H9 (cell line): ENCODE results near the gene UCKL1. TPM values are rescaled to one million over a fixed set of nuclear protein-coding genes. Genes with fewer than 3 reads are reported as not detected.

Experiments
- DNase-seq: peaks from one replicate; pipeline ENCODE4 v3.0.0-alpha.2; 2017
- H2AFZ ChIP-seq: one replicate; pipeline ENCODE4 v1.6.1; 2013; ENCODE audit warnings: mild to moderate bottlenecking, low read length, control low read depth, moderate library complexity
- H2AK5ac ChIP-seq: 2 replicates; pipeline ENCODE4 v1.6.1; 2013; ENCODE audit warnings: low read length, control low read depth, mixed read lengths; ENCODE audit not compliant: insufficient read length
- H2BK120ac ChIP-seq: one replicate; pipeline ENCODE4 v1.6.1; 2013; ENCODE audit warnings: low read depth, mild to moderate bottlenecking, low read length, control low read depth, inconsistent platforms; ENCODE audit not compliant: poor library complexity, severe bottlenecking
- H2BK12ac ChIP-seq: 2 replicates; pipeline ENCODE4 v1.6.1; 2013; ENCODE audit warnings: low read length, control low read depth, mixed read lengths, low read depth; ENCODE audit not compliant: insufficient read length
- H2BK15ac ChIP-seq: 2 replicates; pipeline ENCODE4 v1.6.1; 2013; ENCODE audit warnings: low read depth, low read length, control low read depth
- H2BK20ac ChIP-seq: one replicate; pipeline ENCODE4 v1.6.1; 2013; ENCODE audit warnings: low read depth, mild to moderate bottlenecking, low read length, control low read depth, inconsistent platforms; ENCODE audit not compliant: poor library complexity, severe bottlenecking
- H2BK5ac ChIP-seq: 2 replicates; pipeline ENCODE4 v1.6.1; 2013; ENCODE audit warnings: low read length, control low read depth, mixed read lengths; ENCODE audit not compliant: insufficient read length
- H3K14ac ChIP-seq: 2 replicates; pipeline ENCODE4 v1.6.1; 2013; ENCODE audit warnings: low read length, control low read depth; ENCODE audit not compliant: insufficient read depth
- H3K18ac ChIP-seq: 2 replicates; pipeline ENCODE4 v1.6.1; 2013; ENCODE audit warnings: low read depth, mild to moderate bottlenecking, mixed read lengths, low read length, control low read depth; ENCODE audit not compliant: insufficient read length
- H3K23ac ChIP-seq: 2 replicates; pipeline ENCODE4 v1.6.1; 2013; ENCODE audit warnings: low read length, control low read depth, mixed read lengths, low read depth; ENCODE audit not compliant: insufficient read length
- H3K23me2 ChIP-seq: 2 replicates; pipeline ENCODE4 v1.6.1; 2013; ENCODE audit warnings: low read depth, mild to moderate bottlenecking, mixed read lengths, low read length, control low read depth; ENCODE audit not compliant: insufficient read length, poor library complexity, severe bottlenecking
- H3K27ac ChIP-seq: 2 replicates; pipeline ENCODE4 v1.5.1; 2013; ENCODE audit warnings: low read length, control low read depth, mixed read lengths, low read depth; ENCODE audit not compliant: insufficient read length
- H3K27me3 ChIP-seq: 2 replicates; pipeline ENCODE4 v1.6.1; 2013; ENCODE audit warnings: low read length, control low read depth, inconsistent platforms; ENCODE audit not compliant: insufficient read depth
- H3K4ac ChIP-seq: 2 replicates; pipeline ENCODE4 v1.6.1; 2013; ENCODE audit warnings: low read depth, mild to moderate bottlenecking, control low read depth, inconsistent platforms, low read length, moderate library complexity
- H3K4me1 ChIP-seq: 2 replicates; pipeline ENCODE4 v1.6.1; 2013; ENCODE audit warnings: low read length, control low read depth, inconsistent platforms; ENCODE audit not compliant: insufficient read depth
- H3K4me2 ChIP-seq: 2 replicates; pipeline ENCODE4 v1.6.1; 2013; ENCODE audit warnings: low read length, control low read depth, mixed read lengths; ENCODE audit not compliant: insufficient read length, insufficient read depth
- H3K56ac ChIP-seq: 2 replicates; pipeline ENCODE4 v1.6.1; 2013; ENCODE audit warnings: low read depth, mild to moderate bottlenecking, mixed read lengths, low read length, control low read depth; ENCODE audit not compliant: insufficient read length
- H3K79me1 ChIP-seq: 2 replicates; pipeline ENCODE4 v1.6.1; 2013; ENCODE audit warnings: low read depth, mild to moderate bottlenecking, moderate library complexity, low read length, control low read depth, inconsistent platforms; ENCODE audit not compliant: insufficient read depth, poor library complexity, severe bottlenecking
- H3K79me2 ChIP-seq: 2 replicates; pipeline ENCODE4 v1.6.1; 2013; ENCODE audit warnings: low read length, control low read depth, inconsistent platforms; ENCODE audit not compliant: insufficient read depth
- H3K9ac ChIP-seq: 2 replicates; pipeline ENCODE4 v1.6.1; 2013; ENCODE audit warnings: low read length, control low read depth, mixed read lengths; ENCODE audit not compliant: insufficient read length; ENCODE audit errors: extremely low read depth
- H3K9me3 ChIP-seq: one replicate; pipeline ENCODE4 v1.6.1; 2013; ENCODE audit warnings: low read depth, low read length, inconsistent platforms; ENCODE audit not compliant: control insufficient read depth
- H3T11ph ChIP-seq: one replicate; pipeline ENCODE4 v1.6.1; 2013; ENCODE audit warnings: mild to moderate bottlenecking, low read length, control low read depth, inconsistent platforms
- H4K20me1 ChIP-seq: one replicate; pipeline ENCODE4 v1.6.1; 2013; ENCODE audit not compliant: control insufficient read depth, insufficient read length, insufficient read depth
- H4K5ac ChIP-seq: 2 replicates; pipeline ENCODE4 v1.6.1; 2013; ENCODE audit warnings: low read depth, mild to moderate bottlenecking, mixed read lengths, low read length, control low read depth; ENCODE audit not compliant: insufficient read length
- H4K8ac ChIP-seq: replicated peaks from 2 replicates; pipeline ENCODE4 v1.6.1; 2013; ENCODE audit warnings: low read length, control low read depth, mixed read lengths, low read depth; ENCODE audit not compliant: insufficient read length
- H4K91ac ChIP-seq: 2 replicates; pipeline ENCODE4 v1.6.1; 2013; ENCODE audit warnings: low read depth, mild to moderate bottlenecking, moderate library complexity, mixed read lengths, low read length, control low read depth; ENCODE audit not compliant: insufficient read length
- H3K27ac Mint-ChIP-seq, 3 experiments: 2 replicates in 2 of 3; 3 replicates in 1 of 3; pipeline ENCODE4 v1.8.0; 2020 to 2021; ENCODE audit warnings: mixed read lengths in 3 of 3, mild to moderate bottlenecking in 1 of 3, moderate library complexity in 1 of 3
- H3K27me3 Mint-ChIP-seq: 2 replicates; pipeline ENCODE4 v1.8.0; 2021; ENCODE audit warnings: low read depth, mild to moderate bottlenecking, moderate library complexity, mixed read lengths
- H3K36me3 Mint-ChIP-seq, 3 experiments: 2 replicates in 2 of 3; 3 replicates in 1 of 3; pipeline ENCODE4 v1.8.0; 2020 to 2021; ENCODE audit warnings: low read depth in 3 of 3, mixed read lengths in 3 of 3; ENCODE audit not compliant: insufficient read depth in 1 of 3
- H3K4me1 Mint-ChIP-seq, 2 experiments: 2 replicates each; pipeline ENCODE4 v1.8.0; 2020; ENCODE audit warnings: mixed read lengths in 2 of 2
- H3K4me3 Mint-ChIP-seq, 2 experiments: 2 replicates in 1 of 2; 3 replicates in 1 of 2; pipeline ENCODE4 v1.8.0; 2020 to 2021; ENCODE audit warnings: mild to moderate bottlenecking in 2 of 2, mixed read lengths in 2 of 2, moderate library complexity in 1 of 2
- H3K9me3 Mint-ChIP-seq, 2 experiments: 2 replicates in 1 of 2; 3 replicates in 1 of 2; pipeline ENCODE4 v1.8.0; 2020; ENCODE audit warnings: mild to moderate bottlenecking in 2 of 2, mixed read lengths in 2 of 2, moderate library complexity in 1 of 2
- CTCF ChIP-seq: fragments of 200-600 bp; sonication (generic); conservative IDR thresholded peaks from 3 replicates; pipeline ENCODE4 v1.8.0; 2021; ENCODE audit warnings: antibody characterized with exemption, mild to moderate bottlenecking
- WGBS: extraction: QIAGEN DNeasy Blood & Tissue Kit; methylation state at CpG from one replicate; pipeline ENCODE4 v1.1.7; 2013; ENCODE audit warnings: missing lambda C conversion rate, low lambda C conversion rate, mixed read lengths; ENCODE audit not compliant: insufficient read length; ENCODE audit errors: extremely low coverage; 5-methylcytosine and 5-hydroxymethylcytosine counted together
- total RNA-seq: library from RNA; stranded (reverse); gene quantifications from 2 replicates; pipeline ENCODE4 v1.2.1, GENCODE V29; 2021

UCKL1 gene
- total RNA-seq, 1 experiment from 2014 or later: 40.9 TPM

GRCh38 chr20:63947638-63948456 lies 8.4 kb downstream of the UCKL1 start:
- Histone ChIP-seq H2AFZ (no peak overlapping the region), H4K20me1 (peaks cover 3% of the 10 kb centered on the region), H3K18ac (no peak overlapping the region), H3K56ac (no peak overlapping the region), H3K9ac (no peak overlapping the region), H4K5ac (no peak overlapping the region), H3K4ac (no peak overlapping the region), H3K14ac (no peak overlapping the region), H3K23me2 (no peaks in the 10 kb centered on the region), H2BK120ac (no peak overlapping the region), H3K4me1 (no peaks in the 10 kb centered on the region), H3K9me3 (no peaks in the 10 kb centered on the region), H2BK12ac (no peak overlapping the region), H3K4me2 (no peak overlapping the region), H2BK15ac (no peak overlapping the region), H2BK5ac (no peak overlapping the region), H3K27ac (no peak overlapping the region), H3T11ph (no peak overlapping the region), H4K8ac (no peak overlapping the region), H3K79me2 (peaks cover 7% of the 10 kb centered on the region; the same call in 1 of the 2 replicates), H3K27me3 (no peaks in the 10 kb centered on the region), H2BK20ac (no peak overlapping the region), H2AK5ac (no peak overlapping the region), H3K79me1 (no peaks in the 10 kb centered on the region), H4K91ac (no peak overlapping the region), H3K23ac (no peak overlapping the region)
- H3K27ac Mint-ChIP-seq: peak overlapping the region in 2 of 3 experiments; percentile 70 to 99; a peak in 3 of 7 replicates
- H3K9me3 Mint-ChIP-seq: peaks cover 4 to 7% of the 10 kb centered on the region in 2 experiments; a peak in 3 of 5 replicates
- no peak for TF ChIP-seq CTCF
- DNase-seq: no peak
- H3K27me3 Mint-ChIP-seq: no peaks in the 10 kb centered on the region
- peaks cover 14 to 22% of the 10 kb centered on the region in 2 experiments for H3K4me1 Mint-ChIP-seq
- peaks cover 5 to 29% (median 20%) of the 10 kb centered on the region in 3 experiments for H3K36me3 Mint-ChIP-seq
- peak overlapping the region in 1 of 2 experiments; percentile 29; a peak in 1 of 5 replicates for H3K4me3 Mint-ChIP-seq
- WGBS: no CpG with 5 or more reads among the region's 27 CpGs
